GM18499 (cell line): ENCODE results near the gene ATP10A.
"Not testable (repeated sequence)": the region's sequence is repeated elsewhere in the genome, so short reads cannot be mapped to it uniquely, and the experiment has no call there.

Experiments
- ATAC-seq: cut with Tn5 transposase; IDR thresholded peaks from one replicate; pipeline ENCODE4 v1.9.1; 2021; ENCODE audit warnings: moderate number of reproducible peaks; ENCODE audit not compliant: insufficient read depth, unreplicated experiment

Gene ATP10A

DNA sequence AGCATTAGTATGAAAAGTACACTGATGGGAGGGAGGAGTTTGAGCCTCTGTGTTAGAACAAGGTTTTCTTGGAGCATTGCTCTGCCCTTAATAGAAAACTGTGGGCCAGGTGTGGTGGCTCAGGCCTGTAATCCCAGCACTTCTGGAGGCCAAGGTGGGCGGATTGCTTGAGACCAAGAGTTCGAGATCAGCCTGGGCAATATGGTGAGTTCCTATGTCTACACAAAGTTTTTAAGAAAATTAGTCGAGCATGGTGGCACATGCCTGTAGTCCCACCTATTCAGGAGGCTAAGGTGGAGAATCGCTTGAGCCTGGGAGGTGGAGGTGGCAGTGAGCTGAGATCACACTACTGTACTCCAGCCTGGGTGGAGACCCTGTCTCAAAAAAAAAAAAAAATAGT, 103.7 kb downstream of the ATP10A start:
- ATAC-seq: no peak

DNA sequence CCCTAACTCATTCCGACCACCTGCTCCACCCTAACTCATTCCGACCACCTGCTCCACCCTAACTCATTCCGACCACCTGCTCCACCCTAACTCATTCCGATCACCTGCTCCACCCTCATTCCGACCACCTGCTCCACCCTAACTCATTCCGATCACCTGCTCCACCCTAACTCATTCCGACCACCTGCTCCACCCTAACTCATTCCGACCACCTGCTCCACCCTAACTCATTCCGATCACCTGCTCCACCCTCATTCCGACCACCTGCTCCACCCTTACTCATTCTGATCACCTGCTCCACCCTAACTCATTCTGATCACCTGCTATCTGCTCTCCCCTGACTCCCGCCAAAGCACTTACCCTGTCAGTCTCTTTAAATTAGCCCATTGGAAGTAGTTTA, 104.5 kb downstream of the ATP10A start:
- ATAC-seq: not testable (repeated sequence)

DNA sequence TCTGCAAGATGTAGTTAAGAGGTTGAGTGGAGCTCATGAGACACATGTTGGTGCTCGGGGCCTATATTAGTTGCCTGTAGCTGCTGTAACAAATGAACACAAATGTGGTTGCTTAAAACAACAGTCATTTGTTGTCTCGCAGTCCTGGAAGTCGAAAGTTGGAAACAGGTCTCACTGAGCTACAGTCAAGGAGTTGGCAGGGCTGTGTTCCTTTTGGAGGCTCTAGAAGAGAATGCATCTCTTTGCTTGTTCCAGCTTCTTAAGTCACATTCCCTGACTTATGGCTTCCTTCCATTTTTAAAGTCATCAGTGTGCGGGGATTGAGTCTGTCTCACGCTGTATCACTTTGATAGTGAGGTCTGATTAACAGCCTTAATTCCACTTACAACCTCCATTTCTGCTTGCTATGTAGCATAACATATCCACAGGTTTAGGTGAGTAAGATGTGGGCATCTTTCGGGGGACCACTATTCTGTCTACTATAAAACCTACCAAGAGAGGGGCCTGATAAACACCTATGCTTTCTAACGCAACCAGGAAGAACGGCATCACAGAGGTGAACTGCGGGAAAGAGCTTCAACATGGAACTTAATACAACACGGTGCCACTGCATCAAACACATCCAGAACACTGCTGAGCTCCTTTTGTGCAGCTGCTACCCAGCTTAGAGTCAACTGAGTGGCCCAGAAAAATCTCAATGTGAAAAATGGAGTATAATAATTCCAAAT, 119.4 kb downstream of the ATP10A start:
- no peak for ATAC-seq

GRCh38 chr15:25742776-25743547, 120.2 kb downstream of the ATP10A start:
- no peak for ATAC-seq

- no peak for ATAC-seq
Measured at GRCh38 chr15:25742041-25742730, 120.9 kb downstream of the ATP10A start.

- ATAC-seq: no peak
Measured at GRCh38 chr15:25741256-25741580, 121.9 kb downstream of the ATP10A start.

DNA sequence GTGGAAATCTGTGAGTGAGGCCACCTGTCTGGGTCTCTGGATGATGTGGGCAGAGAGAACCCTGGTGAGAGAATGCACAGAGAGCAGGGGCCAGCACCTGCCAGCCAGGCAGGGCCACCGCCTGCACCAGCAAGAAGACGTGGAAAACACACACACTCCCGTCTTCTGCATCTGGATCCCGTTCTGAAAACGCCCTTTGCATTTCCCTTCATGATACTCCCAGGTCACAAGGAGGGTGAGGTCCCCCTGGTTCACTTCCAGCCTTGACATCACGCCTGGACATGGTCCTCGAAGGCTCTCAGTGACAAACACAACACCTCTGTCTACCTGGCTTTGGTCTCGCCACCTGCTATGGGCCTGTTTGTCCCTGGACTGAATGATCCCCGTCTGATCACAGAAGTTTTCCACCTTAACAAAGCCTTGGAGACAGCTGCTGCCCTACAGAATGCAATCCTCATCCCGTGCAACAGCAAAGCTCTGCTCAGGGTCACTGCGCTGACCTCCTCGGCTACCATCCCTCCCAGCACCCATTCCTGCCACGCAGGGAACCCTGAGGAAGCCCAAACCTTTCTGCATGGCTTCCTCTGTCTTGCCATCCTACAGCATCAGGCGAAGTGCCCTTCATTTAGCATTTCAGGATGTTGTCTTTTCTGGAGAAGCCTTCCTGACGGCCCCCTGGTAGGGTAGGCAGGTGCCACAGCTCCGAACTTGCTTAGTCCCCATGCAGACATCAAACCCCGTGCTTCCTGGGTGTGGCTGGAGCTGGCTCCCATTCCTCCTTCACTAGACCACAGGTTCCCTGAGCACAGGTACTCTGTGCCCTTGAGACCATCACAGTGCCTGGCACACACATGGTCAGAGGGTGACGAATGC, 122.5 kb downstream of the ATP10A start:
- ATAC-seq: no peak

GRCh38 chr15:25739687-25740121, 123.4 kb downstream of the ATP10A start:
- ATAC-seq: no peak

- ATAC-seq: no peak
Measured at GRCh38 chr15:25738171-25738965, 124.8 kb downstream of the ATP10A start.

DNA sequence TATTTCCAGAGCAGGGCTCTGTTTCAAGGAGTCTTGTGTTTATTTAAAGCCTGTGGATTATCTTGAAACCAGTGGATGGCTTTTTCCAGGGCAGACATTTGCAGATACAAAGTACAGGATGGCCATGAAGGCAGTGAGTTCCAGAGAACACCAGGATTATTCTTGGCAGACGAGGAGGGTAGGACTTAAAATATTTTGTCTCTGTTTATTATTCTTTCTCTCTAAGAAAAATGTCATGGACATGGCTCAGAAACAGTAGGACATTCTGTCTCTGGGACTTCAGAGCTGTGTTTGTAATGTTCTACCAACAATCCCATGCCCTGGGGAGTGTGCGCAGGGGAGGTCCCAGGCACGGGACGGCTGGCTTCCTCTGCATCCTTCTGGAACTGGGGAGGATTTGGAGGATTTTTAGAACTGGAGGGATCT, 125.9 kb downstream of the ATP10A start:
- no peak for ATAC-seq

DNA sequence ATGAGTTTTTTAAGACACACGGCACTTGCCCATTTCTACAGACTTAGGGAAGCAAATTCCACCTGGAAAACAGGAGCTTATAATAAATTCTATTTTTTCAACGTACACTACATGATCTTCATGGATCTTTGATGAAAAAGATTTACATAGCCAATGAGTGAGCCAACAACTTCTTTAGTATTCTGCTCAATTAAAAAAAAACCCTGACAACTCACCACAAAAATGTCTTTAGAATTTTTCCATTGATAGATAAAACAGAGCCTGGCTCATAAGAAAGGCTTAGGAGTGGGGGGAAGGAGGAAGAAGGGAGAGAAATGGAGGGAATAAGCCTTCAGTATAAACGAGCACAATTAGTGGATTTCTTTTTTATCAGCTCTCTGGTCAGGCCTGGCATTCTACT, 126.7 kb downstream of the ATP10A start:
- ATAC-seq: no peak

DNA sequence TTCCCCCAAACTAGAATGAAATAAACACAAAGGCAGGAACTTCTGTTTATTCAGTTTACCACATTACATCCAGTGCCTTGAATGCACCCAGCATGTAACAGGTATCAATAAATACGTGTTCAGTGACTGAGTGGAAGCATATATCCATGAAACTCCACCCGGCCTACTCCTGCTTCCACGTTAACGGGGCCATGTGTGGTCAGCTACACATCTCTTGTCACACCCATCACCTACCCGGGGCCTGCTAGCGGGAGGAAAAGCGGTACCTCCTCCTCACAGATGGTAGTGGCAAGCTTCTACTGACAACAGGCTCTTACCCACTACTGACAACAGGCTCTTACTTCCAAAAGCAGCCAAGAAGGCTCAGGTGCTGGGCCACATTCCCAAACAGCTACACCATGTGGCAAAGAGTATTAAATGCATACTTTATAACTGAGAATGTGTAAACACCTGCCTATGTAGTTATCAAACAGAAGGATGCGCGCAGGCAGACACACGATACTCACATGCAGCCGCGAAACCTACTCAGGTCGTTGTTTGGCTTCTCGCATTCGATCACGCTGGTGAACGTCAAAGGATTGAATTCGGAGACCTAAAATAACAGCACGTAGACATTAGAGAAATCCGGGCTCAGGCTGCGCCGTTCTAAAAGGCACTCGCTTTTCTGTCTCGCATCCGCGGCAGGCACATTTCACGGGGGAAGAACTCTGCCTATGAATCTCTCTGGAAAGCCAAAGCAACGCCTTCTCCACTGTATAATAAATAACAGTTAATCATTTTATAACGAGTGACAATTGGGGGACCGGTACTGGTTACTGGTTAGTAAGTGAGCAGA, 127.4 kb downstream of the ATP10A start:
- no peak for ATAC-seq

GRCh38 chr15:25734680-25735355, 128.3 kb downstream of the ATP10A start:
- ATAC-seq: no peak

DNA sequence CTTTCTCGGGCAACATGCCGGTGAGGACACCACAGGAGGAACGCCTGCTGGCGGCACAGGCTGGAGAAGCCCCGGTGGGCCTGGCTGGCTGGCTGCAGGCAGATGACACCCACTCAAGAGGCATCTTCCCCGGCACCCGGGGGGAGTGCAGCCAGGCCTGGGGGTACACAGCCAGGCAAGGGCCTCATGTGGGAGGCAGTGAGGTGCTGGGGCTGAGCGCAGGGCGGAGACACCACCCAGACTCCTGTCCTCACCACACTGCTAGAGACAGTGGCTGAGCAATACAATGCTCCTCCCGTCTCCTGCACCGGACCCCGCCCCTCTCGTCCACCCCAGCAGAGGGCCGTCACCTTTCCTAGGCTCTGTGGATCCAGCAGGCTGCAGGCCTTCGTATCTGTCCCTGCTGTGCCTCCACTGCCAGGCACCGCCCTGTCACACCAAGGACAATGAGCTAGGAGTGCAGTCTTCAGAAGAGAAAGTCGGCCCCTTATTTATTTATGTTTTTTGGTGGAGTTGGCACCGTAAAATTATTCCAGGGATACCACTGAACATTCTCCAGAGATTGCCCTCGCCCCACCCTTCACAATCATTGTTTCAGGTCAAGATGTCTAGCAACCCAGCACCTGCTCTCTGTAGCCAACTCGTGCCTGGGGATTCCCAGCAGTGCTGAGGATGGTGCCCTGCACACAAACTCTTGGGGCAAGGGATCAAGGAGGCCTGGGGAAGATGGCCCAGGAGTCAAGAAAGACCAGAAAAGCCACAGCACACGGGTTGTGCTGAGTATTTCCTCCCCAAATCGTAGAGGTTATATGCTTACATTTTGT, 129.1 kb downstream of the ATP10A start:
- no peak for ATAC-seq

- no peak for ATAC-seq
Measured at GRCh38 chr15:25733036-25733855, 129.9 kb downstream of the ATP10A start.

GRCh38 chr15:25732191-25732590, 130.9 kb downstream of the ATP10A start:
- no peak for ATAC-seq
